ENCODE measurements around the gene FGFR3.

DNA sequence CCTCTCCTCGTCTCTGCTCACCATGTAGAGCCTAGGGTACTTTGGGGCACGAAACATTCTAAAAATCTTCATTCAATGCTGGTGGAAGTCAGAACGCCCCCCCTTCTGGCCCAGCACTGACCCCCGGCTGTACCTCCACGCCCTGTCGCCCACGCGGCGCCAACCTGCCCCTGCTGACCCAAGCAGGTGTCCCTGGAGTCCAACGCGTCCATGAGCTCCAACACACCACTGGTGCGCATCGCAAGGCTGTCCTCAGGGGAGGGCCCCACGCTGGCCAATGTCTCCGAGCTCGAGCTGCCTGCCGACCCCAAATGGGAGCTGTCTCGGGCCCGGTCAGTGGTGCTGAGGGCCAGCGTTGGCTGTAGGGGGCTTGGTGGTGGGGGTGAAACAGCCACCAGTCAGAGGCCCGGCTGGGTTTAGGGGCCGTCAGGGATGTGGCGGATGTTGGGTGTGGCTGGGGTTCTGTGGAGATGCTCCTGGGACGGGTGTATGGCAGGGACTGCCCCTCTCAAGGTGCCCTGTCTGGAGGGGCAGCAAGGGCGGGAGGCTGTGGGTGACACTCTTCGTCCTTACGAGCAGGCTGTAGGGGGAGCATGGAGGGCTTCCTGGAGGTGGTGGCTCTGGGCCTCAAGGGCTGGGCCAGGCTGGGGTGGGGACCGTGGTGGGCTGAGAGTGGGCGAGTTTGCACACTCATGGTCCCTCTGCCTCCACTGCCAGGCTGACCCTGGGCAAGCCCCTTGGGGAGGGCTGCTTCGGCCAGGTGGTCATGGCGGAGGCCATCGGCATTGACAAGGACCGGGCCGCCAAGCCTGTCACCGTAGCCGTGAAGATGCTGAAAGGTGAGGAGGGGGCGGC lies 11.8 kb downstream of the FGFR3 start:
- TF ChIP-seq, protein P1, sequence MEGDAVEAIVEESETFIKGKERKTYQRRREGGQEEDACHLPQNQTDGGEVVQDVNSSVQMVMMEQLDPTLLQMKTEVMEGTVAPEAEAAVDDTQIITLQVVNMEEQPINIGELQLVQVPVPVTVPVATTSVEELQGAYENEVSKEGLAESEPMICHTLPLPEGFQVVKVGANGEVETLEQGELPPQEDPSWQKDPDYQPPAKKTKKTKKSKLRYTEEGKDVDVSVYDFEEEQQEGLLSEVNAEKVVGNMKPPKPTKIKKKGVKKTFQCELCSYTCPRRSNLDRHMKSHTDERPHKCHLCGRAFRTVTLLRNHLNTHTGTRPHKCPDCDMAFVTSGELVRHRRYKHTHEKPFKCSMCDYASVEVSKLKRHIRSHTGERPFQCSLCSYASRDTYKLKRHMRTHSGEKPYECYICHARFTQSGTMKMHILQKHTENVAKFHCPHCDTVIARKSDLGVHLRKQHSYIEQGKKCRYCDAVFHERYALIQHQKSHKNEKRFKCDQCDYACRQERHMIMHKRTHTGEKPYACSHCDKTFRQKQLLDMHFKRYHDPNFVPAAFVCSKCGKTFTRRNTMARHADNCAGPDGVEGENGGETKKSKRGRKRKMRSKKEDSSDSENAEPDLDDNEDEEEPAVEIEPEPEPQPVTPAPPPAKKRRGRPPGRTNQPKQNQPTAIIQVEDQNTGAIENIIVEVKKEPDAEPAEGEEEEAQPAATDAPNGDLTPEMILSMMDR (IDR thresholded peaks at IDR 0.05; ENCODE audit: low read length) = no peak
- no peak for TF ChIP-seq EZH2 (IDR thresholded peaks at IDR 0.05; ENCODE audit: borderline replicate concordance, low read length)
